Activated B cell treated with CpG ODN at 0.5 μM for 24 hours (primary cell): ENCODE data around the gene A1CF. TPM values are rescaled to one million over a fixed set of nuclear protein-coding genes. Genes with fewer than 3 reads are reported as not detected.

Experiments
- ATAC-seq: fragments of 200-7000 bp; cut with Tn5 transposase; one replicate; pipeline ENCODE4 v1.10.0; 2021; ENCODE audit warnings: low read depth, mild to moderate bottlenecking, moderate library complexity
- CTCF ChIA-PET: fragments of 350-600 bp; sonication (Branson Sonifier 250); formaldehyde crosslinking; loops from one replicate; lab custom pipeline; 2021; ENCODE audit warnings: antibody characterized with exemption; lab: Charles Lee
- POLR2A ChIA-PET: fragments of 350-600 bp; sonication (Branson Sonifier 250); formaldehyde crosslinking; loops from one replicate; lab custom pipeline; 2021; ENCODE audit warnings: antibody characterized with exemption; lab: Charles Lee
- DNase-seq: peaks from one replicate; pipeline ENCODE4 v3.0.0; 2022
- H3K27ac Mint-ChIP-seq: one replicate; pipeline ENCODE4 v1.8.0; 2020; ENCODE audit warnings: mixed read lengths
- H3K27me3 Mint-ChIP-seq: one replicate; pipeline ENCODE4 v1.8.0; 2021; ENCODE audit warnings: mixed read lengths
- H3K36me3 Mint-ChIP-seq: one replicate; pipeline ENCODE4 v1.8.0; 2021; ENCODE audit warnings: low read depth, mixed read lengths
- H3K4me1 Mint-ChIP-seq: one replicate; pipeline ENCODE4 v1.8.0; 2021; ENCODE audit warnings: mixed read lengths
- H3K4me3 Mint-ChIP-seq: one replicate; pipeline ENCODE4 v1.8.0; 2020; ENCODE audit warnings: mild to moderate bottlenecking, mixed read lengths
- H3K9me3 Mint-ChIP-seq: one replicate; pipeline ENCODE4 v1.8.0; 2020; ENCODE audit warnings: mixed read lengths
- intact Hi-C: fragments of 100-400 bp; cut with micrococcal nuclease; formaldehyde crosslinking; loops from one replicate; pipeline ENCODE4 v1.15.1; 2024
- total RNA-seq: library from RNA; stranded (reverse); gene quantifications from 2 replicates; pipeline ENCODE4 v1.2.3, GENCODE V29; 2022
- TF ChIP-seq, protein P1 (sequence below): fragments of 200-600 bp; IDR thresholded peaks from one replicate; pipeline ENCODE4 v1.8.0; 2022; ENCODE audit warnings: antibody characterized with exemption, mild to moderate bottlenecking

Gene A1CF
- total RNA-seq, 1 donor from 2014 or later = not detected

GRCh38 chr10:50851884-50852671 is 33.3 kb downstream of the A1CF start:
- TF ChIP-seq, protein P1, sequence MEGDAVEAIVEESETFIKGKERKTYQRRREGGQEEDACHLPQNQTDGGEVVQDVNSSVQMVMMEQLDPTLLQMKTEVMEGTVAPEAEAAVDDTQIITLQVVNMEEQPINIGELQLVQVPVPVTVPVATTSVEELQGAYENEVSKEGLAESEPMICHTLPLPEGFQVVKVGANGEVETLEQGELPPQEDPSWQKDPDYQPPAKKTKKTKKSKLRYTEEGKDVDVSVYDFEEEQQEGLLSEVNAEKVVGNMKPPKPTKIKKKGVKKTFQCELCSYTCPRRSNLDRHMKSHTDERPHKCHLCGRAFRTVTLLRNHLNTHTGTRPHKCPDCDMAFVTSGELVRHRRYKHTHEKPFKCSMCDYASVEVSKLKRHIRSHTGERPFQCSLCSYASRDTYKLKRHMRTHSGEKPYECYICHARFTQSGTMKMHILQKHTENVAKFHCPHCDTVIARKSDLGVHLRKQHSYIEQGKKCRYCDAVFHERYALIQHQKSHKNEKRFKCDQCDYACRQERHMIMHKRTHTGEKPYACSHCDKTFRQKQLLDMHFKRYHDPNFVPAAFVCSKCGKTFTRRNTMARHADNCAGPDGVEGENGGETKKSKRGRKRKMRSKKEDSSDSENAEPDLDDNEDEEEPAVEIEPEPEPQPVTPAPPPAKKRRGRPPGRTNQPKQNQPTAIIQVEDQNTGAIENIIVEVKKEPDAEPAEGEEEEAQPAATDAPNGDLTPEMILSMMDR = no peak
- peaks cover 7% of the 10 kb centered on the region for H3K27me3 Mint-ChIP-seq
- no peaks in the 10 kb centered on the region for H3K9me3 Mint-ChIP-seq
- DNase-seq (no peak), ATAC-seq (no peak)
- H3K36me3 Mint-ChIP-seq = no peaks in the 10 kb centered on the region
- CTCF ChIA-PET = no interaction called here
- H3K4me3 Mint-ChIP-seq = no peak overlapping the region
- intact Hi-C loops = no loop called here
- no peak overlapping the region for H3K27ac Mint-ChIP-seq
- POLR2A ChIA-PET = no interaction called here
- no peaks in the 10 kb centered on the region for H3K4me1 Mint-ChIP-seq

DNA sequence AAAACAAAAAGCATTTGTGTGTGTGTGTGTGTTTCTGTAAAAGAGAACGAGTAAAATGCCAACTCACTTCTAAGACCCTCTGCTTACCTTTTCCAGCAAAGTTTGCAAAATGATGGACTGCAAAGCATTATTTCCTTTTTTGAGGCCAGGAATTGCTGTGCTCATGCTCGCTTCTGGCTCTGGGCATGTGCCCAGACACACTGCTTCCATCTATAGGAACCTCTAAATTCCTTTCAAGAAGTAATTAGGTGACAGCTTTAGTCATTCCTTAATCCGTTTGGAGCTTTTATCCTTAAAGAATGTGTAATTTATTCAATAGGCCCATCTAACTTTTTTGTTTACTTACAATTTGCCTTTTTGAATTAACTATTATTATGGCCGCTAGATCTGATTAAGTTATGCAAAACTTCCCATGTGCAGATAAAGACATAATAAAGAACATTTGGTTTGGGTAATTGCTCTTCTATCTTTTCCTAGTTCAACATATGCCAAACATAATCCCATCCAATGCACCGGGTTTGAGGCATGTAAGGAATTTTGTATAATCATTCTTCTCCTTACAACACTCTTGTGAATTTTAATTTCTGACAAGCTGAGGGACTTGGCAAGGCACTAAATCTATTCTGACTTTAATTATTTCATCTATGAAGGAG is 34.7 kb downstream of the A1CF start:
- ChIA-PET POLR2A (no interaction called here), CTCF (no interaction called here)
- Mint-ChIP-seq H3K9me3 (no peaks in the 10 kb centered on the region), H3K27ac (no peak overlapping the region), H3K4me3 (no peak overlapping the region), H3K36me3 (no peaks in the 10 kb centered on the region), H3K4me1 (no peaks in the 10 kb centered on the region), H3K27me3 (peaks cover 7% of the 10 kb centered on the region)
- DNase-seq (no peak), ATAC-seq (no peak)
- intact Hi-C loops = no loop called here
- TF ChIP-seq, protein P1 = no peak

- Mint-ChIP-seq H3K4me1 (no peaks in the 10 kb centered on the region), H3K9me3 (no peaks in the 10 kb centered on the region), H3K27me3 (peaks cover 2% of the 10 kb centered on the region), H3K4me3 (no peak overlapping the region), H3K36me3 (no peaks in the 10 kb centered on the region), H3K27ac (no peak overlapping the region)
- TF ChIP-seq, protein P1 = no peak
- no peak for ATAC-seq
- DNase-seq = no peak
- ChIA-PET POLR2A (no interaction called here), CTCF (no interaction called here)
- intact Hi-C loops = no loop called here
These were observed 38.7 kb downstream of the A1CF start for GRCh38 chr10:50846753-50847152.

GRCh38 chr10:50837095-50837494 is 48.3 kb downstream of the A1CF start:
- ChIA-PET POLR2A (no interaction called here), CTCF (no interaction called here)
- DNase-seq (no peak), ATAC-seq (no peak)
- Mint-ChIP-seq H3K27me3 (peaks cover 7% of the 10 kb centered on the region), H3K4me3 (no peak overlapping the region), H3K9me3 (no peaks in the 10 kb centered on the region), H3K36me3 (no peaks in the 10 kb centered on the region), H3K27ac (no peak overlapping the region), H3K4me1 (no peaks in the 10 kb centered on the region)
- TF ChIP-seq, protein P1 = no peak
- intact Hi-C loops = no loop called here

GRCh38 chr10:50832171-50832751 is 53.2 kb downstream of the A1CF start:
- CTCF ChIA-PET = no interaction called here
- no peaks in the 10 kb centered on the region for H3K9me3 Mint-ChIP-seq
- no peaks in the 10 kb centered on the region for H3K36me3 Mint-ChIP-seq
- no peak for DNase-seq
- no peak for ATAC-seq
- H3K4me1 Mint-ChIP-seq = no peaks in the 10 kb centered on the region
- no peak overlapping the region for H3K4me3 Mint-ChIP-seq
- H3K27me3 Mint-ChIP-seq = peaks cover 14% of the 10 kb centered on the region
- intact Hi-C loops = no loop called here
- H3K27ac Mint-ChIP-seq = no peak overlapping the region
- POLR2A ChIA-PET = no interaction called here
- TF ChIP-seq, protein P1 = no peak
